ENCODE results near the gene IL6ST.

IL6ST gene

GRCh38 chr5:55925181-55925580, 69.6 kb downstream of the IL6ST start:
- TF ChIP-seq Cebpa-rat (IDR thresholded peaks at IDR 0.05) = no peak
- H3K9me3 ChIP-seq (replicated peaks in 1 of 11) = no peaks in the 10 kb centered on the region
- H3K4me3 ChIP-seq = no peak overlapping the region
- H3K27ac ChIP-seq = no peak overlapping the region
- no peaks in the 10 kb centered on the region for H3K27me3 ChIP-seq
- H3K4me1 ChIP-seq = peaks cover 12 to 32% (median 15%) of the 10 kb centered on the region in 10 experiments
- no peak overlapping the region for H3K9ac ChIP-seq
- H3K4me2 ChIP-seq = no peak overlapping the region
- no peaks in the 10 kb centered on the region for H4K20me1 ChIP-seq
- H3K36me3 ChIP-seq = no peaks in the 10 kb centered on the region

GRCh38 chr5:55924744-55925143, 70.0 kb downstream of the IL6ST start:
- no peak overlapping the region for H3K9ac ChIP-seq
- TF ChIP-seq Cebpa-rat (IDR thresholded peaks at IDR 0.05) = no peak
- no peak overlapping the region for H3K4me3 ChIP-seq
- peaks cover 17 to 36% (median 19%) of the 10 kb centered on the region in 10 experiments for H3K4me1 ChIP-seq
- H3K9me3 ChIP-seq (replicated peaks in 1 of 11) = no peaks in the 10 kb centered on the region
- no peak overlapping the region for H3K4me2 ChIP-seq
- H4K20me1 ChIP-seq = no peaks in the 10 kb centered on the region
- H3K27ac ChIP-seq = no peak overlapping the region
- no peaks in the 10 kb centered on the region for H3K27me3 ChIP-seq
- H3K36me3 ChIP-seq = no peaks in the 10 kb centered on the region

DNA sequence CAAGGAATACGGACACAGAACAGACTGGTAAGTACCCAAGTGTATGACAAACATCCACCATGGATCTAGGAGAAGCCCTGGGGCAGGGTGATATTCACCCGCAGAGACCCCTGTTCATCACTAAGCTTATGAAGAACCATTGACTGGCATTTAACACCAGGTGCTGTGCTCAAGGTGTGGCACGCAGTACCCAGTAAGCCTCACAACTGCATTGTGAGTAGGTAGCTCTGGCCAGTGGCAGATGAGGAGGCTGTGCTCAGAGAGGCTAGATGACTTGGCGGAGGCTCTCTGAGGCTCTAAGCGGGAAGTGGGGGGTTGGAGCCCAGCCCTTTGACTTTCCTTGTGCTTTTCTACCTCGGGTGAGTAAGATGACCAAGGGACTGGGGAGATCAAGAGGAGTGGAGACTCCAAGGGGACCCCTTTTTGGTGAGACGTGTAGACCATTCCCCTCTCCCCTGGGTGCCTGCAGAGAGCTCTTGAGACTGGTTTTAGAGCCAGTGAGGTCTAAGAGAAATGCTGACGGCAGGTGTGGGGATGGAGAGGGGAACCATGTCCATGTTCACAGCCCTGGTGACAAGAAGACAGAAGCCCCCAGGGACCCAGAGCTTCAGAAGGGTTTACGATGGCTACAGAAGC, 70.8 kb downstream of the IL6ST start:
- H3K27ac ChIP-seq = peak overlapping the region in 1 of 11 experiments; percentile 73; a peak in 1 of 22 replicates

DNA sequence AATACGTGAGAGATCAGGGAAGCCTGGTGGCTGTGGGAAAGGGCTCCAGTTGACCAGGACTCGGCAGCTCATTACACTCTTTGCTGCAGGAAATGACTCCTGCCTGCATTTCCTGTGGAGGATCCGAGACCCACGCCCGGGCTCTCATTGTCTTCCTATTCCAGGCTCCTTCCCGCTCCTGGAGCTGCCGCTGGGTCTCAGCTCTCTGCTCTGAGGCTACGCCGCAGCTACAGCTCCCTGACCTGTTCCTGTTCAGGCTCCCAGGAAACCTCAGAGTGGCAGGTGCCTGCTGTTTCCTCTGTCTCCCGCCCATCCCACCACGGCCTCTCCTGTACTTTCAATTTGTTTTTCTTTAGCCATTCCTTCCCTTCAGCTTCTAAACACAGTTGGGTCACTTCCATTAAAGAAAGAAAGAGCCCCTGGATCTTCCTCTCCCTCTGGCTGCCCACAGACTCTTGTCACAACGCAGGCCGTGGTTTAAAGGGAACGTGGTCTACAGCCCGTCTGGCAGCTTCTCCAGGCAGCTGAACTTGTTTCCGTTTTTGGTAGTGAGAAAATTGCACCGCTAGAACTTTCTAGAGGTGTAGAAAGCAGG, 71.5 kb downstream of the IL6ST start:
- Histone ChIP-seq H3K27me3 (no peaks in the 10 kb centered on the region), H3K4me2 (peak overlapping the region; percentile 81 to 97 (median 87)), H3K9ac (peak overlapping the region in 10 of 11 experiments; percentile 8 to 74 (median 42); a peak in 16 of 22 replicates), H4K20me1 (no peaks in the 10 kb centered on the region), H3K27ac (peak overlapping the region in 9 of 11 experiments; percentile 13 to 73 (median 38); a peak in 13 of 22 replicates), H3K9me3 (replicated peaks in 1 of 11) (no peaks in the 10 kb centered on the region), H3K4me1 (peaks cover 23 to 51% (median 28%) of the 10 kb centered on the region in 10 experiments), H3K36me3 (no peaks in the 10 kb centered on the region), H3K4me3 (peak overlapping the region; percentile 16 to 63 (median 45); a peak in 16 of 20 replicates)
- no peak for TF ChIP-seq Cebpa-rat (IDR thresholded peaks at IDR 0.05)

More for the DNA sequence above, 70.8 kb downstream of the IL6ST start:
- no peaks in the 10 kb centered on the region for H3K9me3 ChIP-seq (replicated peaks in 1 of 11)
- H3K9ac ChIP-seq = peak overlapping the region in 3 of 11 experiments; percentile 8 to 65 (median 10); a peak in 4 of 22 replicates
- peaks cover 23 to 44% (median 27%) of the 10 kb centered on the region in 10 experiments for H3K4me1 ChIP-seq
- H3K4me2 ChIP-seq = peak overlapping the region; percentile 81 to 97 (median 87)
- H4K20me1 ChIP-seq = no peaks in the 10 kb centered on the region
- TF ChIP-seq Cebpa-rat (IDR thresholded peaks at IDR 0.05) = no peak
- no peaks in the 10 kb centered on the region for H3K36me3 ChIP-seq
- no peaks in the 10 kb centered on the region for H3K27me3 ChIP-seq
- H3K4me3 ChIP-seq = 0 out of 20 replicates have a peak overlapping the region, but pooled peaks of 1 of the 10 experiments have one; percentile 59

- peaks cover 23 to 59% (median 28%) of the 10 kb centered on the region in 10 experiments for H3K4me1 ChIP-seq
Measured at GRCh38 chr5:55921617-55922016, 73.1 kb downstream of the IL6ST start.

GRCh38 chr5:55920784-55921183, 74.0 kb downstream of the IL6ST start:
- no peak for TF ChIP-seq Cebpa-rat (IDR thresholded peaks at IDR 0.05)
- Histone ChIP-seq H3K4me1 (peaks cover 23 to 59% (median 28%) of the 10 kb centered on the region in 10 experiments), H3K27ac (no peak overlapping the region), H3K4me3 (no peak overlapping the region), H4K20me1 (no peaks in the 10 kb centered on the region), H3K9ac (no peak overlapping the region), H3K9me3 (replicated peaks in 1 of 11) (no peaks in the 10 kb centered on the region), H3K4me2 (no peak overlapping the region), H3K36me3 (no peaks in the 10 kb centered on the region), H3K27me3 (no peaks in the 10 kb centered on the region)

More at GRCh38 chr5:55921617-55922016, 73.1 kb downstream of the IL6ST start:
- no peaks in the 10 kb centered on the region for H3K27me3 ChIP-seq
- peak overlapping the region in 3 of 11 experiments; percentile 91 to 96 (median 94); a peak in 2 of 22 replicates for H3K4me2 ChIP-seq
- no peak overlapping the region for H3K9ac ChIP-seq
- H3K9me3 ChIP-seq (replicated peaks in 1 of 11) = no peaks in the 10 kb centered on the region
- TF ChIP-seq Cebpa-rat (IDR thresholded peaks at IDR 0.05) = no peak
- no peak overlapping the region for H3K27ac ChIP-seq
- H3K36me3 ChIP-seq = no peaks in the 10 kb centered on the region
- no peaks in the 10 kb centered on the region for H4K20me1 ChIP-seq
- H3K4me3 ChIP-seq = no peak overlapping the region

DNA sequence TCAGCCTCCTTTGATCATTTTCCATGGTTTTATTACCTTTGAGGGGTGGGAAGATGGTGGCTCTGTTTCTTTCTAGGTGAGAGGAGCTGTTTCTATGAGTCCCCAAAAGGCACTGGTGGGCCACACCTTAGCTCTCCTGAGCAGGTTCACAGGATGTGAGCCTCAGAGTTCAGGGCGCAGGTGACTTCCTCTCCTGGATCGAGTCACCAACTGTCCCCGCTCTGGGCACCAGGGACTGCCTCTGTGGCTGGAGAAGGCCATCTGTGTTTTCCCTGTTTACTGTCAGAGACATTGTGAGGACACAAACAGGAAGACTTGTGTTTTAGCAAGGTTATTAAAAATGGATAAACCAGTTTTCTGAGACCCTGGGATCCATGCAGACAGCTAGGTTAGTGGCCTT, 75.1 kb downstream of the IL6ST start:
- Histone ChIP-seq H3K27me3 (no peaks in the 10 kb centered on the region), H3K4me3 (no peak overlapping the region), H3K36me3 (no peaks in the 10 kb centered on the region), H3K4me2 (peak overlapping the region; percentile 25 to 88 (median 58)), H3K9ac (peak overlapping the region in 1 of 11 experiments; percentile 33; a peak in 2 of 22 replicates), H3K27ac (peak overlapping the region in 1 of 11 experiments; percentile 14; a peak in 2 of 22 replicates), H3K4me1 (peaks cover 23 to 59% (median 28%) of the 10 kb centered on the region in 10 experiments), H4K20me1 (no peaks in the 10 kb centered on the region), H3K9me3 (replicated peaks in 1 of 11) (no peaks in the 10 kb centered on the region)
- TF ChIP-seq Cebpa-rat (IDR thresholded peaks at IDR 0.05) = no peak

DNA sequence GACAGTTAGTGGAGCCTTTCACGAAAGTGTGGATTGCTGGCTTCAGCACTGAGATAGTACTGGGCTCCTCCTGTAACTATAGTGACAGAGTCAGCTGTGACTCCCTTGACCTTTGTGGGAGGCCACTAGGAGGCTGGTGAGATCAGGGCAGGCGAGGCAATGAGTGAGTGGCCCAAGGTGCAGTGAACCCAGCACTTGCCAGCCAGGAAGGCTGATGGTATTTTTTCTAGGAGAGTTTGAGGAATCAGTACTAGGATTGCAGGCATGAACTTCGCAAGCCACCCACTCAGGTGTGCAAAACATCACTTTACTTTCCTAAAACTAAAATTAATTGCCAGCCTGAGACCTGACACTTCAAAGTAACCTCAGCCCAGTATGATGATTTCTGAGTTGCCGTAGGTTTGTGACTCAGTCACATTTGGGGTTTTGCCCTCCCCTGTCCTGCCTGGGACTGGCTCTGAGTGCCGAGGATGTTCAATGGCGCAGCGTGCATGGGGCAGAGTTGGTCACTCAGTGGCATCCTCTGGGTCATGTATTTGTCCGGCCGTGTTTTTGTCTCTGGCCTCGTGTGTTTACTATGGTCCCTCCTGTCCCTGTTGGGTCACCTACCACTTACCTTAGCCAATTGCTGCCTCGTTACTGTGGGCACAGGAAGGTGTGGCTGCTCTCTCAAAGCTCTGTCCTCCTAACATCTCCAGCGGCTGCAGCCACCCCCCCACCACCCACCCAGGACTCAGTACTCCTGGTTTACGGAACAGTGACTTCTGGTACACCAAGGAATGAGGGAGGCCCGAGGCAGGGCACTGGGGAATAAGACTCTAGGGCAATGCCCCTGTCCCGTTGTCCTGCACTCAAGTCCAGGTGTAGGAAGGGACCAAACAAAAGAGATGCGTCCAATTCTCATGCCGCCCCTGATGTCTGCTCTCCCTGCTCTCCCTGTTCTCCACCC, 76.4 kb downstream of the IL6ST start:
- no peak overlapping the region for H3K27ac ChIP-seq
- peak overlapping the region in 4 of 11 experiments; percentile 76 to 88 (median 81); a peak in 7 of 22 replicates for H3K4me2 ChIP-seq
- TF ChIP-seq Cebpa-rat (IDR thresholded peaks at IDR 0.05) = no peak
- no peaks in the 10 kb centered on the region for H4K20me1 ChIP-seq
- no peak overlapping the region for H3K9ac ChIP-seq
- no peak overlapping the region for H3K4me3 ChIP-seq
- no peaks in the 10 kb centered on the region for H3K9me3 ChIP-seq (replicated peaks in 1 of 11)
- H3K27me3 ChIP-seq = no peaks in the 10 kb centered on the region
- peaks cover 17 to 50% (median 22%) of the 10 kb centered on the region in 10 experiments for H3K4me1 ChIP-seq
- no peaks in the 10 kb centered on the region for H3K36me3 ChIP-seq
